HG02623 (cell line): ENCODE measurements around the gene CMTM4.
"Not testable (repeated sequence)": the region's sequence is repeated elsewhere in the genome, so short reads cannot be mapped to it uniquely, and the experiment has no call there.

ENCODE experiments used
- ATAC-seq: cut with Tn5 transposase; IDR thresholded peaks from one replicate; pipeline ENCODE4 v1.9.1; 2021; ENCODE audit warnings: moderate library complexity; ENCODE audit not compliant: unreplicated experiment

Gene CMTM4

GRCh38 chr16:66617728-66618127, 78.8 kb downstream of the CMTM4 start:
- no peak for ATAC-seq

GRCh38 chr16:66617010-66617434, 79.5 kb downstream of the CMTM4 start:
- no peak for ATAC-seq

GRCh38 chr16:66616592-66616991, 80.0 kb downstream of the CMTM4 start:
- no peak for ATAC-seq

- no peak for ATAC-seq
Measured at GRCh38 chr16:66616169-66616568, 80.4 kb downstream of the CMTM4 start.

GRCh38 chr16:66614161-66614802, 82.3 kb downstream of the CMTM4 start:
- ATAC-seq, result no peak

GRCh38 chr16:66612422-66612821, 84.1 kb downstream of the CMTM4 start:
- ATAC-seq, result no peak

- ATAC-seq, result not testable (repeated sequence)
Measured at GRCh38 chr16:66611911-66612310, 84.6 kb downstream of the CMTM4 start.

GRCh38 chr16:66610111-66610820, 86.3 kb downstream of the CMTM4 start:
- no peak for ATAC-seq

GRCh38 chr16:66609139-66609510, 87.4 kb downstream of the CMTM4 start:
- ATAC-seq, result no peak

GRCh38 chr16:66608241-66609138, 88.1 kb downstream of the CMTM4 start:
- peak; percentile 33 for ATAC-seq

- no peak for ATAC-seq
Measured at GRCh38 chr16:66605979-66606751, 90.4 kb downstream of the CMTM4 start.

GRCh38 chr16:66605177-66605978, 91.2 kb downstream of the CMTM4 start:
- peak; percentile 9 for ATAC-seq

GRCh38 chr16:66604376-66605176, 92.0 kb downstream of the CMTM4 start, which contains the start of gene CMTM3:
Gene CMTM3 (plus strand): TSS chr16:66604704. CDS start chr16:66604806, 102 bp downstream.
- peak; percentile 47 for ATAC-seq

- no peak for ATAC-seq
Measured at GRCh38 chr16:66603537-66604375, 92.8 kb downstream of the CMTM4 start.

- ATAC-seq, result no peak
Measured at GRCh38 chr16:66601471-66601870, 95.1 kb downstream of the CMTM4 start.

- no peak for ATAC-seq
Measured at GRCh38 chr16:66600477-66600876, 96.1 kb downstream of the CMTM4 start.

- ATAC-seq, result no peak
Measured at GRCh38 chr16:66599726-66600125, 96.8 kb downstream of the CMTM4 start.

- ATAC-seq, result no peak
Measured at GRCh38 chr16:66598111-66598510, 98.4 kb downstream of the CMTM4 start.
